GM12878 (cell line): ENCODE measurements around the gene GPATCH2L.

ENCODE experiments used
- ASH2L ChIP-seq: fragments of 300-600, 200-600 bp; sonication (generic); IDR thresholded peaks from 2 replicates; pipeline ENCODE4 v1.6.1; 2017; ENCODE audit warnings: low read depth, mild to moderate bottlenecking, borderline replicate concordance
- CREB1 ChIP-seq: IDR thresholded peaks from 2 replicates; pipeline ENCODE4 v1.6.1; 2012; ENCODE audit warnings: low read depth, mild to moderate bottlenecking, inconsistent platforms
- CTCF ChIP-seq, 3 experiments: IDR thresholded peaks in 2 of 3; conservative IDR thresholded peaks in 1 of 3; 2 replicates each; pipeline ENCODE4 v1.5.1; 2011; ENCODE audit warnings: low read depth in 3 of 3, low read length in 3 of 3, mild to moderate bottlenecking in 3 of 3, control low read depth in 2 of 3, moderate library complexity in 2 of 3, inconsistent platforms in 1 of 3, mixed read lengths in 1 of 3; ENCODE audit not compliant: control insufficient read depth in 2 of 3, insufficient read depth in 1 of 3; ENCODE audit errors: extremely low read depth in 1 of 3
- E4F1 ChIP-seq: fragments of 450-650 bp; IDR thresholded peaks from 2 replicates; pipeline ENCODE4 v1.6.1; 2018; ENCODE audit warnings: borderline replicate concordance, mild to moderate bottlenecking; ENCODE audit not compliant: partially characterized antibody
- ELK1 ChIP-seq: IDR thresholded peaks from 2 replicates; pipeline ENCODE4 v1.6.1; 2012; ENCODE audit warnings: low read depth, low read length, improper control_type of control experiment
- EZH2 ChIP-seq: IDR thresholded peaks from 2 replicates; pipeline ENCODE4 v1.6.1; 2012; ENCODE audit warnings: low read depth, mild to moderate bottlenecking, control low read depth, inconsistent platforms, low read length, borderline replicate concordance; ENCODE audit not compliant: control insufficient read depth
- FOXK2 ChIP-seq: fragments of 450-650 bp; IDR thresholded peaks from 2 replicates; pipeline ENCODE4 v1.6.1; 2017; ENCODE audit warnings: mild to moderate bottlenecking, moderate library complexity
- POLR2A ChIP-seq: IDR thresholded peaks from 2 replicates; pipeline ENCODE4 v1.6.1; 2011; ENCODE audit warnings: low read depth, mild to moderate bottlenecking, low read length
- SMARCA5 ChIP-seq: fragments of 450-650 bp; IDR thresholded peaks from 2 replicates; pipeline ENCODE4 v1.6.1; 2017; ENCODE audit warnings: mild to moderate bottlenecking
- SP1 ChIP-seq: IDR thresholded peaks from one replicate; pipeline ENCODE4 v1.6.1; 2011; ENCODE audit warnings: low read depth, low read length
- USF2 ChIP-seq: IDR thresholded peaks from 2 replicates; pipeline ENCODE4 v1.6.1; 2011; ENCODE audit warnings: low read depth, low read length, improper control_type of control experiment, borderline replicate concordance

GRCh38 chr14:76257842-76258397, 106.2 kb downstream of the GPATCH2L start:
- TF ChIP-seq CTCF (IDR thresholded peaks at IDR 0.05 in 2 of 3, conservative IDR thresholded peaks at IDR 0.05 in 1 of 3; ENCODE audit: control insufficient read depth in 2 of 3, extremely low read depth in 1 of 3, insufficient read depth in 1 of 3, low read depth in 3 of 3, low read length in 3 of 3) (no peak), ELK1 (no peak), FOXK2 (no peak), E4F1 (no peak), SP1 (no peak), USF2 (no peak), POLR2A (no peak), CREB1 (no peak), SMARCA5 (no peak), ASH2L (no peak), EZH2 (no peak)
